ENCODE results near the gene TCF23.
"Not testable (repeated sequence)": the region's sequence is repeated elsewhere in the genome, so short reads cannot be mapped to it uniquely, and the experiment has no call there.

TCF23 gene

GRCh38 chr2:27185331-27186026, 36.7 kb downstream of the TCF23 start:
- DNase-seq: peak in 1 of 56 donors; percentile 6

- DNase-seq: no peak
These were observed 38.0 kb downstream of the TCF23 start for GRCh38 chr2:27186613-27187345.

DNA sequence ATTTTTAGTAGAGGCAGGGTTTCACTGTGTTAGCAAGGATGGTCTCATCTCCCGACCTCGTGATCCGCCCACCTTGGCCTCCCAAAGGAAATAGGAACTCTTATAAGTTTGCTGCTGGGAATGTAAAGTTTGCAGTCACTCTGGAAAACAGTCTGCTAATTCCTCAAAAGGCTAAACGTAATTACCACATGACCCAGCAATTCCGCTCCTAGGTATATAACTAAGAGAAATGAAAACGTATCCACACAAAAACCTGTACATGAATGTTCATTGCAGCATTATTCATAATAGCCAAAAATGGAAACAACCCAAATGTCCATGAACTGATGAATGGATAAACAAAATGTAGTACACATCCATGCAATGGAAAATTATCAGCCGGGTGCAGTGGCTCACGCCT, 41.2 kb downstream of the TCF23 start:
- DNase-seq: no peak

GRCh38 chr2:27191070-27191829, 42.4 kb downstream of the TCF23 start:
- DNase-seq: peak in 17 of 56 donors; percentile 1 to 58 (median 7)

- no peak for DNase-seq
These were observed 45.9 kb downstream of the TCF23 start for GRCh38 chr2:27194538-27195354.

DNA sequence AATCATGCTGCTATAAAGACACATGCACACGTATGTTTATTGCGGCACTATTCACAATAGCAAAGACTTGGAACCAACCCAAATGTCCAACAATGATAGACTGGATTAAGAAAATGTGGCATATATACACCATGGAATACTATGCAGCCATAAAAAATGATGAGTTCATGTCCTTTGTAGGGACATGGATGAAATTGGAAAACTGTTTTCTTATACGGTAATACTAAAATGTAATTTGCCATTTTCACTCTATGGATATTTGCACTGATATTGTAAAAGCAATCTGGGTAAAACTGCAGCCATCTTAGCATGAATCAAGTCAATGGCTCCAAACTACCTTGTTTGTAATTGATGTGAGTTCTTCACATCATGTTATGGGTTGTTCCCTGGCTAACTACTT, 47.0 kb downstream of the TCF23 start:
- DNase-seq: not testable (repeated sequence)

DNA sequence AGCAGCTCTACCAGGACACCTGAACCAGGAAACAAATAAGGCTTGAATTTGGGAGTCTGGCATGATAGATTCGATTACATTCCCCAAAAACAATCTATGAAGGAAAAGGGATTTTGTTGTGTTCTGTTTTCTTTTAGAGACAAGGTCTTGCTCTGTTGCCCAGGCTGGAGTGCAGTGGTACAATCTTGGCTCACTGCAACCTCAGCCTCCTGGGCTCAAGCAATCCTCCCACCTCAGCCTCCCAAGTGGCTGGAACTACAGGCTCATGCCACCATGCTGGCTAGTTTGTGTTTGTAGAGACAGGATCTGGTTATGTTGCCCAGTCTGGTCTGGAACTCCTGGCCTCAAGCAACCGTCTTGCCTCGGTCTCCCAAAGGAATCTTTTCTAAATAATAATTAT, 49.3 kb downstream of the TCF23 start:
- DNase-seq: not testable (repeated sequence)

- no peak for DNase-seq
These were observed 49.8 kb downstream of the TCF23 start for GRCh38 chr2:27198627-27199026.

- DNase-seq: no peak
These were observed 50.4 kb downstream of the TCF23 start for GRCh38 chr2:27199241-27199640.

DNA sequence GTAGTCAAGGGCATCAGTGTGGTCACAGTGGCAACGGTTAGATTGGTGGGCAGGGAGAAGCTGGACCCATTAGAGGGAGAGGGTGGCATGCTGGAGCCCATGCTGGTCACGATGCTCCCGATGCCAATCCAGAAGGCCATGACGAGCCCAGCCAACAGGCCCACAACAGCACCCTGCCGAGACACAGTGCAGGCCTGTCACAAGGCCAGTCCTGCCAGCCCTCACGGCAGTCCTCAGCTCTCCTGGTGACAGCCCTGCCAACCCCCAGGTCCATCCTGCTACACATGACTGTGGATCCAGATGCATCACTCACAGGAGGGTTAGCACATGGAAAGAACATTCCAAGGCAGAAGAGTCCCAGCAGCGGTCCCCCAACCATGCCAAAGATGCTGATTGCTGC, 52.9 kb downstream of the TCF23 start:
- no peak for DNase-seq

DNA sequence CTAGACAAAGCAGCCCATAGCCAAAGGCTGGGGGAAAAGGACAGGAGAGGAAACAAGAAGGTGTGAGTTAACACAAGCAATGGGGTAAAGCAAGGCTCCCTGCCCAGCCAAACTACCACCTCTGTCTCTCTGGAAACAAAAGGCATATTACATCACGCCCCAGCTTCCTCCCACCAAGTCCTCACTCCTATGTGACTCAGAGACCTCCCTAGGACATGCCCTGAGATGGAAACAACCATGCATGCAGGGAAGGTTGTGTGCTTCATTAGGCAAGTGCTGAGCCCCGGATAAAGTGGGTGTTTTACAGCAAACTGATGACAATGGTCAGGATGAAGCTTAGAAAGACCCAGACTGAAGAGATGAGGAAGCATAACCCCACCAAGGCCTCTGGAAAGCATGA, 54.0 kb downstream of the TCF23 start:
- DNase-seq: peak in 7 of 56 donors; percentile 2 to 21 (median 8)

- DNase-seq: no peak
These were observed 54.9 kb downstream of the TCF23 start for GRCh38 chr2:27203741-27204140.

- DNase-seq: no peak
These were observed 55.8 kb downstream of the TCF23 start for GRCh38 chr2:27204566-27204965.

DNA sequence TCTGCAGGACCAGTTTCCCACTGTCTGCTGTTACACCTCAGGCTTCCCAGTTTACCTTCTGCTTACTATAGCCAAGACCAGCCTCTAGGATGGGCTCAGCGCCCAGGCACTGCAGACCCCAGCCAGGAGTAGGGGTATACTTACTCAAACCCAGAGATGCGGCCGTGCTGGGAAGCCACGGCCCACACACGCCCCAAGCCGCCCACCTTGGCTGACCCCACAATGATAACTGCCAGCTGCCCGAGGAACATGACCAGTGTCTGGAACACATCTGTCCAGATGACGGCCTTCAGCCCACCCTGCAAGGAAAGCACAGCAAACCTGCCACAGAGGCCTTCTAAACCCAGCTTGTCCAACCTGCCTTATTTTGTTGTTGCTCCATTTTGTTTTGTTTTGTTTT, 56.4 kb downstream of the TCF23 start:
- DNase-seq: no peak

- no peak for DNase-seq
These were observed 57.5 kb downstream of the TCF23 start for GRCh38 chr2:27206346-27206745.
